Putamen (tissue), 1 donor: Measurements from ENCODE around the gene C3orf33.

Source experiments
- DNase-seq: peaks from one replicate; pipeline ENCODE4 v3.0.0-alpha.2; 2016; ENCODE audit warnings: low spot score

The C3orf33 gene

DNA sequence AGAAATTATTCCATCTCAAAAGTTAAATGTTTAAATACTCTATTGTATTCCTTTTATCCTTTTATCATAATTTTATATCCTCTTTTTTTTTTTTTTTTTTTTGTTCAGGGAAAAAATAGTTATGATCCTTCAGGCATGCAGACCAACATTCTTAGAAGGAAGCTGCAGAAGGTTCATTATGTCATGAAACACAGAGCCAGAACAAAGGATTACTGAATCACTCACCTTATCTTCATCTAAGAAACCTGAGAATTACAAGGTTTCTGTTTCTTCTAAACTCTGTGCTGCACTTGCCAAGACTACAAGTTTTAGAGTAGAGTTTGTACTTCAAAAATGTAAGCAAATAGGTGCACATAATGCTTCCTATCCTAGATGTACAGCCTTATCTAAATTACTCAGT, 64.5 kb downstream of the C3orf33 start:
- DNase-seq: no peak

DNA sequence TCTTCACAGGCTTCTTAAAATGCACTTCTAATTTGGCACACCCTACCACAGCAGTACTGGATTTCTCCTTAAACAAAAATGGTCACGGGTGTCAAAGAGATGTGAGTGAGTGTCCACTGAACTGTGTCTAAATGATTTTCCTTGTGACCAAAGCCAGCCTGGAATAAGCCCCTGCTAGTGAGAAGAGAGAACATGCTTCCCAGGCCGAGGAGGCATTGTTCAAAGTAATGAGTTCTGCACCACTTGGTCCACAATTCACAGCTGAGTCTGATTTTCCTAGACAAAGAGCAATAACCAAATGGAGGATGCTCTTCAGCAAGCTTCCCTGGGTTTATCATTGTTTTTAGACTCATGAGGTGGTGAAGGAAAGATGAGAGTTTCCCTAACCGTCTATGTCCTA, 65.0 kb downstream of the C3orf33 start:
- DNase-seq: no peak

DNA sequence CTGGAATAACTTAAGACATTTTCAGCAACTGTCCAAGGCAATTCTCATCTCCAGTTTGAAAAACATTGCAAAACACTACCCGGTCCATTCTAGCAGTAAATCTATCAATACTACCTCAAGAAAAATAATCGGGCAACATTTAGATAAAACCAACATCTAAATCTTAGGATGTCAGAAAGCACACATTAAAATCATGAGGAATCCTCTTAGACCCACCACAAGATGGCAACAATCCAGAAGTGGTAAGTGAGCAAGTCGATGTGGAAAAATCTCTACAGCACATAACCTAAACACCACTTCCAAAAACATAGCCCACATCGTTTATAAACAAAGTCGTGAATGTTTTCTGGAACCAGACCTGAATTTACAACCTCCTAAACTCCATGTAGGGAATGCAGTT, 66.9 kb downstream of the C3orf33 start:
- no peak for DNase-seq

DNA sequence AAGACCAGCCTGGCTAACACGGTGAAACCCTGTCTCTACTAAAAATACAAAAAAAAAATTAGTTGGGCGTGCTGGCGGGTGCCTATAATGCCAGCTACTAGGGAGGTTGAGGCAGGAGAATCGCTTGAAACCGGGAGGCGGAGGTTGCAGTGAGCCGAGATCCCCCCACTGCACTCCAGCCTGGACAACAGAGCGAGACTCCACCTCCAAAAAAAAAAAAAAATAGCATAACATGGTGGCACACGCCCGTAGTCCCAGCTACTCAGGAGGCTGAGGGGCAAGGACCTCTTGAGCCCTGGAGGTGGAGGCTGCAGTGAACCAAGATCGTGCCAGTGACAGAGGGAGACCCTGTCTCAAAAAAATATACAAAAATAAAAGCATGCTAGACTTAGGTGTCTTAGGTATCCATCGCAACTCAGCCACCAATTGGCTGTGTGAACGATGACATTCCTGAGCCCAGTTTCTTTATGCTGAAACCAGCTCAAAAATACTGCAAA, 67.5 kb downstream of the C3orf33 start:
- no peak for DNase-seq

DNA sequence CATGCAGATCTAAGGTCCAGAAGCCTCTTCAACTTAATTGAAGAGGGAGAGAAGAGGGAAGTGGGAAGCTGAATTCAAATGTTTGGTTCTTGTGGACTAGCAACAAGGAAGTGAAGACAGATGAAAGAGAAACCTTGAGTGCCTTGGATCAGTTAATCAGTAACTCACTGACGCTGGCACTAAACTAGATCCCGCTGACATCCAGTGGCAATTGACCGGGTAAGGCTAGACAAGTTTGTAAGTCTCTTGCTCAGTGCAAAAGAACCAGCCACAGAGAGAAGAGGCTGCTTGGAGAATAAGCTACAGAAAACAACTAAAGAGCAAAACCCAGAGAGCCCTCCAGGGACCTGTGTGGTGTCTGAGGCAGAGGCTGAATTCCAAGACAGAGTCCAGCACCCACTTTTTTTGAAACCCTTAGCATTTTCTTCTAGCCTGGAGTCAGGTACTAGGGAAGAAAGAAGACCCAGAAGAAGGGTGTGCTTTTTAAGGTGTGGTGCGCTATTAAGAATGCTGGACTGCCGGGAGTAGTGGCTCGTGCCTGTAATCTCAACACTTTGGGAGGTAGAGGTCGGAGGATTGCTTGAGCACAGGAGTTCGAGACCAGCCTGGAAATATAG, 68.1 kb downstream of the C3orf33 start:
- DNase-seq: no peak

DNA sequence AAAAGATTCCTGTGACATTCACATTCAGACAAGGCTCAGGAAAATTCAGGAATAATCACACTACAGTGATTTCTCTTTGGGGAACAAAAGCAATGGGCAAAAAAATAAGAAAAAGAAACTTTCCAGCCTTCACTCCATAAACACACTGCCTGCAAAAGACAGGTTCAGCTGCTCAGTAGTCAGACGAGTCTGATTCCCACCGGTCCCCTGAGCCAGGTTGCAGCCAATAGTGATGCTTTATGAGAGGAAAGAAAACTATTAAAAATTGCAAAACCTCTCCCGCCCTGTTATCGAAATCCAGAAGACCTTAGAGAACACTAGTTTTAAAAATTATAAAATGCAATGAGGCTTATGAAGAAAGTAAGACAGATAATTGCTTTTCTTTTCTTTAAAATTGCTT, 69.7 kb downstream of the C3orf33 start:
- no peak for DNase-seq

DNA sequence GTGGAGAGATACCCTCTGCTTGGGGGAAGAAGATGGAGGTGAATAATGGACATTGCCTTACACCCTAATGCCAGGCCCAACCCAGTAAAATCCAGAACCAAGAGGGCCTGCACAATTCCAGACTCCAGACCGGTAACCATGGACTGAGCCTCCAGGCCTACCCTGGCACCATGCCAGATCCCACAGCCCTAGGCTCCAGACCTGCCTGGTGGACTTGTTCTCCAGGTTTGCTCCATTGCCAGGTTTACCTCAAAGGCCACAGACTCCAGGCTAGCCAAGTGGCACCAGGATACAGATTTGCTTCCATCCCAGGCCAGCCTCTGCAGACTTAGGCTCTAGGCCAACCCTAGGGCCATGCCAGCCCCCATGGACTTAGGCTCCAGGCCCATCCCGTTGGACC, 75.2 kb downstream of the C3orf33 start:
- no peak for DNase-seq

DNA sequence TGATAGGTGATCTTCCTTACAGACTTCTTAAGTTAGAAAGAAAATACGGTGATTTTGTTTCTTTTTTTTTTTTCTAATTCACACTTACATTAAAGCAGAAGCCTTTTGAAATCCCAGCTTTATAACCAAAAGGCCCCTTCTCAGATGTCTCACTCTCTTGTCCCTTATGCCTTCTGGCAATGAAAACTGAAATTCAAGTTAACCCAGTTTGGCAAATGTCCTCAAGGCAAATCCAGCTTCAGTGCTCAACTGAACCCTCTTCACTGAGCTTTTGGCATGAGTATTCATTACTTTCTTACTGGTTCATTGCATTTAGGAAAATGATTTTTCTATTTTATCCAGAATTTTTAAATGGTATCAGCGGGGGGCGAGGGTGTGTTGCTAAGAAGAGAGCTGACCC, 78.2 kb downstream of the C3orf33 start:
- no peak for DNase-seq

DNA sequence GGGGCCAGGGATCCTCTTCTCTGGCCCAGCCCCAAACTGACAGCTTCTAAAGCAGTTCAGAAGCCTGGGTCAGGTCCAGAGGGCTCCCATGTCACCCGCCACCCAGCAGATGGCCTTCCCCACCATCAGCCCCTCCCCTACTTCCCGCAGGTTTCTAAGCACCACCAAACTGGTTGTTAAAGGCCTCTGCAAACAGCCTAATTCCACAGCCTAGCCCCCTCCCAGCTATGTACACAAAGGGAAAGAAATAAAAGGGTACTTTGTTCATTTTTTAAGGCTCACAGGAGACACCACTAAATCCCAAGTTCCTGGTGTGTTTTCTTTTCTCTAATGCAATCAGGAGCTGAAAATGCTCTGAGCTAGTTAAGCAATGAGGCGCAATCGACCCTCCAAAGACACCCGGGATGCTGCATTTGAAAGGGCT, 91.8 kb downstream of the C3orf33 start:
- no peak for DNase-seq
